C4-2B (cell line): Measurements from ENCODE around the gene KCTD13.

ENCODE experiments used
- H3K27ac ChIP-seq: fragments of 450-650 bp; 2 replicates; pipeline ENCODE4 v1.5.1; 2017
- CTCF ChIP-seq: fragments of 450-650 bp; conservative IDR thresholded peaks from 2 replicates; pipeline ENCODE4 v1.5.1; 2017; ENCODE audit warnings: mild to moderate bottlenecking
- ZFX ChIP-seq: fragments of 450-650 bp; IDR thresholded peaks from 2 replicates; pipeline ENCODE4 v1.6.1; 2017

Gene KCTD13

GRCh38 chr16:29868396-29869009, 57.5 kb downstream of the KCTD13 start:
- TF ChIP-seq CTCF (no peak), ZFX (no peak)
- H3K27ac ChIP-seq = no peak overlapping the region

GRCh38 chr16:29864205-29864604, 61.8 kb downstream of the KCTD13 start:
- H3K27ac ChIP-seq = peak overlapping the region; percentile 86; the same call in 1 of the 2 replicates

GRCh38 chr16:29863669-29863984, 62.4 kb downstream of the KCTD13 start:
- H3K27ac ChIP-seq = peak overlapping the region; percentile 86

More at GRCh38 chr16:29864205-29864604, 61.8 kb downstream of the KCTD13 start:
- TF ChIP-seq ZFX (no peak), CTCF (no peak)

GRCh38 chr16:29862884-29863668, 63.0 kb downstream of the KCTD13 start, which contains the start of gene CDIPT:
Gene CDIPT, minus strand, starts transcription at chr16:29863226. Its CDS starts 369 bp downstream, at chr16:29862857.
- H3K27ac ChIP-seq = peak within 1 kb of the TSS; percentile 86
- TF ChIP-seq ZFX (peak; percentile 47; the same call in 1 of the 2 replicates), CTCF (peak; percentile 87)

More at GRCh38 chr16:29863669-29863984, 62.4 kb downstream of the KCTD13 start:
- TF ChIP-seq CTCF (peak; percentile 40; the same call in 1 of the 2 replicates), ZFX (no peak)

- TF ChIP-seq ZFX (peak; percentile 73; the same call in 1 of the 2 replicates), CTCF (no peak)
- H3K27ac ChIP-seq = peak overlapping the region; percentile 86
Observed at GRCh38 chr16:29862383-29862883, 63.6 kb downstream of the KCTD13 start.

GRCh38 chr16:29860218-29860617, 65.8 kb downstream of the KCTD13 start:
- TF ChIP-seq CTCF (no peak), ZFX (no peak)
- no peak overlapping the region for H3K27ac ChIP-seq

- no peak for TF ChIP-seq CTCF
- TF ChIP-seq ZFX = no peak
Observed at GRCh38 chr16:29858974-29859373, 67.1 kb downstream of the KCTD13 start.

More at GRCh38 chr16:29858974-29859373, 67.1 kb downstream of the KCTD13 start:
- peak overlapping the region; percentile 58 for H3K27ac ChIP-seq
